Measurements from ENCODE around the gene ZNF213.

DNA sequence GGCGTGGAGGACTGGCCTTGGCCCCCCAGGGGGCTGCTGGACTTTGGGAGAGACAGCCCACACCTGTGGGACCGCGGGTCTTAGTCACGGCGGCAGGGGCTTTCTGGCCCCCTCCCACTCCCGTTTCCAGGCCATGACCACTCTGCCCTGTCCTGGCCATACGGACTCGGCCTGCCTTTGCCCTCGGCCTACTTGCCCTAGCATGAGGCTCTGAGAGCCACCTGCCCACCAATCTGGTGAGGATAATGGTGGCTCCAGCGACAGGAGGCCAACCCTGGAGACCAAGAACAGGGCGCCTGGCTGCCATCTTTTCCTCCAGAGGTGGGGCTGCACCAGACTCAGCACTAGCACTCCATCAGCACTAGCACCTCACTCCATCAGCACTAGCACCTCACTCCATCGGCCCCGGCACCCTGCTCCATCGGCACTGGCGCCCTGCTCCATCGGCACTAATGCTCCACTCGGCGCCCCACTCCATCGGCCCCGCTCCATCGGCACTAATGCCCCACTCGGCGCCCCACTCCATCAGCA lies 7.0 kb downstream of the ZNF213 start:
- TF ChIP-seq CTCF (IDR thresholded peaks at IDR 0.05) (no peak), POLR2A (IDR thresholded peaks at IDR 0.05) (no peak)

All from esophagus squamous epithelium (tissue), 4 donors.